Endodermal cell (in vitro differentiated cells): ENCODE data around the gene P4HTM. TPM values are rescaled to one million over a fixed set of nuclear protein-coding genes. Genes with fewer than 3 reads are reported as not detected.
A peak's percentile ranks its signal among the peaks of the same experiment; 100 is the strongest.

Experiments
- DNase-seq: peaks from one replicate; pipeline ENCODE4 v3.0.0-alpha.2; 2017
- H3K27ac ChIP-seq: 2 replicates; pipeline ENCODE4 v1.5.1; 2013; ENCODE audit warnings: mild to moderate bottlenecking, low read depth, low read length, moderate library complexity
- H3K27me3 ChIP-seq: 2 replicates; pipeline ENCODE4 v1.6.1; 2013; ENCODE audit warnings: mild to moderate bottlenecking, low read length, moderate library complexity; ENCODE audit not compliant: insufficient read depth, control insufficient read depth, poor library complexity, severe bottlenecking
- H3K36me3 ChIP-seq: 2 replicates; pipeline ENCODE4 v1.7.0; 2013; ENCODE audit warnings: mild to moderate bottlenecking, low read length, moderate library complexity; ENCODE audit not compliant: control insufficient read depth, insufficient read depth
- H3K4me1 ChIP-seq: one replicate; pipeline ENCODE4 v1.7.0; 2013; ENCODE audit warnings: low read length; ENCODE audit not compliant: control insufficient read depth, insufficient read depth
- H3K4me3 ChIP-seq: 2 replicates; pipeline ENCODE4 v1.5.1; 2013; ENCODE audit warnings: mild to moderate bottlenecking, low read length, moderate library complexity
- H3K9ac ChIP-seq: 2 replicates; pipeline ENCODE4 v1.6.1; 2013; ENCODE audit warnings: mild to moderate bottlenecking, low read length, moderate library complexity; ENCODE audit not compliant: poor library complexity, severe bottlenecking; ENCODE audit errors: extremely low read depth
- H3K9me3 ChIP-seq: 2 replicates; pipeline ENCODE4 v1.6.1; 2013; ENCODE audit warnings: mild to moderate bottlenecking, low read length, moderate library complexity; ENCODE audit not compliant: control insufficient read depth
- H3K27ac Mint-ChIP-seq: 2 replicates; pipeline ENCODE4 v1.8.0; 2020; ENCODE audit warnings: mixed read lengths
- H3K27me3 Mint-ChIP-seq: 2 replicates; pipeline ENCODE4 v1.8.0; 2021; ENCODE audit warnings: mild to moderate bottlenecking, mixed read lengths; ENCODE audit not compliant: insufficient read depth
- H3K36me3 Mint-ChIP-seq: 2 replicates; pipeline ENCODE4 v1.8.0; 2020; ENCODE audit warnings: low read depth, mixed read lengths
- H3K4me1 Mint-ChIP-seq: 2 replicates; pipeline ENCODE4 v1.8.0; 2020; ENCODE audit warnings: mixed read lengths
- H3K4me3 Mint-ChIP-seq: 2 replicates; pipeline ENCODE4 v1.8.0; 2020; ENCODE audit warnings: mild to moderate bottlenecking, moderate library complexity, mixed read lengths
- H3K9me3 Mint-ChIP-seq: 2 replicates; pipeline ENCODE4 v1.8.0; 2020; ENCODE audit warnings: mild to moderate bottlenecking, mixed read lengths
- WGBS, 2 experiments: methylation state at CpG; one replicate each; pipeline versions ENCODE4 v1.1.5 to v1.1.7; 2013; ENCODE audit warnings: missing lambda C conversion rate in 2 of 2, mixed read lengths in 1 of 2; ENCODE audit not compliant: insufficient coverage in 1 of 2, insufficient read length in 1 of 2; 5-methylcytosine and 5-hydroxymethylcytosine counted together
- total RNA-seq, 2 donors: library from RNA; stranded (reverse); fragmentation: NEBNext Ultra II Directional in 1 of 2; extraction: Animal tissue kit (Norgen Biotek cat#: 25700) in 1 of 2; gene quantifications; 2 replicates in 1 of 2; 3 replicates in 1 of 2; pipeline ENCODE4 v1.2.1, GENCODE V29; 2021
- TF ChIP-seq, protein P1 (sequence below): fragments of 200-600 bp; sonication (generic); conservative IDR thresholded peaks from 2 replicates; pipeline ENCODE4 v1.5.0; 2021; ENCODE audit warnings: antibody characterized with exemption, mild to moderate bottlenecking

P4HTM gene
- total RNA-seq, 2 donors from 2014 or later, result 12.4 to 17.6 TPM

DNA sequence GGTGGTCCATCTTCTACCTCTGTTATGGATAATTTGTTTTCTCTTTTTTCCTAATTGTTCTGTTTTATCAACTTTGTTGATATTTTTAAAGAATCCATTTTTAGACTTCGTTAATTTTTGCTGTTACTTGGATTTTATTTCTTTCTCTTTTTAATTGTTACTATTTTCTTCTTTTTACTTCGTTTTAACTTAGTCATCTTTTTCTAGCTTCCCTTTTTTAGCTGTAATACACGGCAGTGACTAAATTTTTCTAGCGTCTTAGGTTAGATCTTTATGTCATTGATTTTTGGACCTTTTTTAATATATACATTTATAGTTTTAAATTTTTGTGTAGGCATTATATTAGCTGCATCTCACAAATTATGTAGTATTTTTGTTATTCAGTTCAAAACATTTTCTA is 38.3 kb upstream of the P4HTM start:
- H3K9me3 Mint-ChIP-seq, result no peaks in the 10 kb centered on the region

DNA sequence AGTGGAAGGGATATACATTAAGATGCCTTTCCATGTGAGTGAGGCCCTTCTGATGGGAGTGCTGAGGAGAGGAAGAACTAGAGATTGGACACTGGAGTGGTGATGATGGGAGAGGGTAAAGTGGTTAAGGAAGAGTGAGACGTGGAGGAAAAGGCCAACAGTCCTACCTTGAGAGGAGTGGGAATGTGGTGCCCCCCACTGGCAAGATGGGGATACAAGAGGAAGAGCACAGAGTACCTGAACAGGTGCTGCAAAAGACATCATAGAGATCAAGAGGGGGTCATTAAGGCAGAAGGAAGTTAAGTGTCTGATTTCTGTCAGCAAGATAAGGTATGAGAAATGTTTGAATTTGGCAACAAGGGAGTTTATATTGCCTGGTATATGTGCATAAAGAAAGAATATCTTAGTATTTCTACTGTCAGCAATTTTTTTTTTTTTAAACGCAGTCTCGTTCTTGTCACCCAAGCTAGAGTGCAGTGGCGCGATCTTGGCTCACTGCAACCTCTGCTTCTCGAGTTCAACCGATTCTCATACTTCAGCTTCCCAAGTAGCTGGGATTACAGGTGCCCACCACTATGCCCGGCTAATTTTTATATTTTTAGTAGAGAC is 37.4 kb upstream of the P4HTM start:
- Histone ChIP-seq H3K36me3 (peaks cover 10% of the 10 kb centered on the region), H3K27me3 (no peaks in the 10 kb centered on the region), H3K27ac (no peak overlapping the region), H3K9me3 (no peaks in the 10 kb centered on the region), H3K4me1 (no peaks in the 10 kb centered on the region), H3K4me3 (no peak overlapping the region), H3K9ac (no peak overlapping the region)
- H3K4me3 Mint-ChIP-seq, result no peak overlapping the region
- H3K9me3 Mint-ChIP-seq, result no peaks in the 10 kb centered on the region
- no peaks in the 10 kb centered on the region for H3K27me3 Mint-ChIP-seq
- TF ChIP-seq, protein P1, sequence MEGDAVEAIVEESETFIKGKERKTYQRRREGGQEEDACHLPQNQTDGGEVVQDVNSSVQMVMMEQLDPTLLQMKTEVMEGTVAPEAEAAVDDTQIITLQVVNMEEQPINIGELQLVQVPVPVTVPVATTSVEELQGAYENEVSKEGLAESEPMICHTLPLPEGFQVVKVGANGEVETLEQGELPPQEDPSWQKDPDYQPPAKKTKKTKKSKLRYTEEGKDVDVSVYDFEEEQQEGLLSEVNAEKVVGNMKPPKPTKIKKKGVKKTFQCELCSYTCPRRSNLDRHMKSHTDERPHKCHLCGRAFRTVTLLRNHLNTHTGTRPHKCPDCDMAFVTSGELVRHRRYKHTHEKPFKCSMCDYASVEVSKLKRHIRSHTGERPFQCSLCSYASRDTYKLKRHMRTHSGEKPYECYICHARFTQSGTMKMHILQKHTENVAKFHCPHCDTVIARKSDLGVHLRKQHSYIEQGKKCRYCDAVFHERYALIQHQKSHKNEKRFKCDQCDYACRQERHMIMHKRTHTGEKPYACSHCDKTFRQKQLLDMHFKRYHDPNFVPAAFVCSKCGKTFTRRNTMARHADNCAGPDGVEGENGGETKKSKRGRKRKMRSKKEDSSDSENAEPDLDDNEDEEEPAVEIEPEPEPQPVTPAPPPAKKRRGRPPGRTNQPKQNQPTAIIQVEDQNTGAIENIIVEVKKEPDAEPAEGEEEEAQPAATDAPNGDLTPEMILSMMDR, result peak; percentile 84
- peaks cover 19% of the 10 kb centered on the region for H3K36me3 Mint-ChIP-seq
- peaks cover 18% of the 10 kb centered on the region for H3K4me1 Mint-ChIP-seq
- no peak overlapping the region for H3K27ac Mint-ChIP-seq
- DNase-seq, result peak; percentile 88
- 89% methylated on average over 7 to 8 of the region's 8 CpGs for WGBS, 2 experiments

More for the DNA sequence above, 38.3 kb upstream of the P4HTM start:
- Histone ChIP-seq H3K36me3 (peaks cover 9% of the 10 kb centered on the region), H3K9ac (no peak overlapping the region), H3K4me1 (no peaks in the 10 kb centered on the region), H3K4me3 (no peak overlapping the region), H3K27ac (no peak overlapping the region), H3K27me3 (no peaks in the 10 kb centered on the region), H3K9me3 (no peaks in the 10 kb centered on the region)
- DNase-seq, result no peak
- H3K27me3 Mint-ChIP-seq, result no peaks in the 10 kb centered on the region
- 98% methylated on average over 3 of the region's 4 CpGs; no CpG with 5 or more reads in 1 of the 2 experiments for WGBS, 2 experiments
- TF ChIP-seq, protein P1, result no peak
- H3K4me3 Mint-ChIP-seq, result no peak overlapping the region
- peaks cover 19% of the 10 kb centered on the region for H3K36me3 Mint-ChIP-seq
- peaks cover 11% of the 10 kb centered on the region for H3K4me1 Mint-ChIP-seq
- no peak overlapping the region for H3K27ac Mint-ChIP-seq

DNA sequence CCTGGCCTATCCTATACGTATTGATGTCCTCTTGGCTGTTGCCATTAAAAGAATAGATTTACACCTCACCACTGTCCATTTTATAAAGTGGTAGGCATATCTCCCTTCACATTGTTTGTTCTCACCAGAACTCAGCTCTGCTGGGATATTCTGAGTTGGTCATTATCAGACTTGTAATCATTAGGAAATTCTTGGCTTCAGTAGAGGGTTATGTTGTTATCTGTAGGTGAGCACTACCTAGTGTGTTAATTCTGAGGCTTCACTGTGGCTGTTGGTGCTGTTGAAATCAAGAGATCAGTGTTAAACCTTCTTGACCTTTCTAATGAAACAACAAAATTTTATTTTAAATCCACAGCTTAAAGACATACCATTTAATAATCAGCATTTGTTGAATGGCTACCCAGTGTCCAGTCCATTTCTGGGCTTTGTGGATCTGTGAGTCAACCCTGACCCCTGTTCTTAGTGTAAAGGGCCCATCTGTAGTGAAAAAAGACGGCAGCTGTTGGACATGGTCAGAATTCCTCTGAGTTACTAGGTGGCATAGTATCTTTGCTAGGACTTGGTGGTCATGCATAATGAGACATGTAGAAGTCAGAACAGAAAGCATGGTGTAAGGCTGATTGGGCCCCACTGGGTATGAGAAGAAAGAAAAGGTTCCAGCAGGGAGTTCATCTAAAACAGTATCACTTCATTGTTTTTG is 32.9 kb upstream of the P4HTM start:
- Mint-ChIP-seq H3K36me3 (peaks cover 29% of the 10 kb centered on the region), H3K9me3 (no peaks in the 10 kb centered on the region), H3K4me1 (peaks cover 18% of the 10 kb centered on the region), H3K27ac (no peak overlapping the region), H3K27me3 (no peaks in the 10 kb centered on the region), H3K4me3 (no peak overlapping the region)
- Histone ChIP-seq H3K36me3 (peaks cover 27% of the 10 kb centered on the region), H3K9me3 (no peaks in the 10 kb centered on the region), H3K4me1 (no peaks in the 10 kb centered on the region), H3K27ac (no peak overlapping the region), H3K9ac (no peak overlapping the region), H3K4me3 (no peak overlapping the region), H3K27me3 (no peaks in the 10 kb centered on the region)
- TF ChIP-seq, protein P1, result no peak
- 92 to 95% methylated on average over 2 of the region's 2 CpGs for WGBS, 2 experiments
- DNase-seq, result no peak
